SK-N-SH (cell line): Measurements from ENCODE around the gene PARD6A. TPM values are rescaled to one million over a fixed set of nuclear protein-coding genes. Genes with fewer than 3 reads are reported as not detected.

Experiments
- CTCF ChIA-PET: fragments of 300-600, 350-600 bp; formaldehyde crosslinking; extraction: SDS; loops from one replicate; lab custom pipeline; 2021; lab: Yijun Ruan, JAX
- POLR2A ChIA-PET: fragments of 350-600 bp; sonication (Branson Sonifier 250); formaldehyde crosslinking; extraction: SDS; loops from one replicate; lab custom pipeline; 2020; ENCODE audit warnings: antibody characterized with exemption, inconsistent platforms; lab: Yijun Ruan, JAX
- DNase-seq: peaks from one replicate; pipeline ENCODE4 v3.0.0; 2012
- H2AFZ ChIP-seq: fragments of 200-600 bp; sonication (generic); 2 replicates; pipeline ENCODE4 v1.8.1; 2016; ENCODE audit warnings: antibody characterized with exemption, mild to moderate bottlenecking, low read depth
- H3F3A ChIP-seq: fragments of 200-600 bp; sonication (generic); replicated peaks from 2 replicates; pipeline ENCODE3; 2016; ENCODE audit warnings: antibody characterized with exemption, mild to moderate bottlenecking; ENCODE audit not compliant: insufficient read depth
- H3K27ac ChIP-seq, 2 experiments: fragments of 200-500 bp in 1 of 2; fragments of 200-600 bp in 1 of 2; sonication (Bioruptor generic) in 1 of 2; sonication (generic), shearing (Covaris generic) in 1 of 2; 2 replicates each; pipeline versions ENCODE4 v1.5.1 to v1.6.1; 2014 to 2016; ENCODE audit warnings: low read depth in 2 of 2, inconsistent platforms in 1 of 2, low read length in 1 of 2, mild to moderate bottlenecking in 1 of 2, mixed read lengths in 1 of 2
- H3K27me3 ChIP-seq: fragments of 200-600 bp; sonication (generic), shearing (Covaris generic); 2 replicates; pipeline ENCODE4 v1.6.1; 2016; ENCODE audit warnings: mixed run types; ENCODE audit not compliant: insufficient read depth
- H3K36me3 ChIP-seq, 2 experiments: fragments of 200-500 bp in 1 of 2; fragments of 200-600 bp in 1 of 2; sonication (Bioruptor generic) in 1 of 2; sonication (generic) in 1 of 2; replicated peaks in 1 of 2; 2 replicates each; pipeline versions ENCODE3 to v1.5.1; 2014 to 2016; ENCODE audit warnings: low read length in 1 of 2, mild to moderate bottlenecking in 1 of 2; ENCODE audit not compliant: insufficient read depth in 2 of 2, control insufficient read depth in 1 of 2
- H3K4me1 ChIP-seq, 2 experiments: fragments of 200-500 bp in 1 of 2; fragments of 200-600 bp in 1 of 2; sonication (Bioruptor generic) in 1 of 2; sonication (generic), shearing (Covaris generic) in 1 of 2; 2 replicates each; pipeline versions ENCODE4 v1.5.1 to v1.6.1; 2014 to 2016; ENCODE audit warnings: low read depth in 1 of 2, low read length in 1 of 2, mixed run types in 1 of 2; ENCODE audit not compliant: insufficient read depth in 2 of 2, control insufficient read depth in 1 of 2
- H3K4me2 ChIP-seq: fragments of 200-600 bp; sonication (generic), shearing (Covaris generic); 2 replicates; pipeline ENCODE4 v1.6.1; 2017; ENCODE audit warnings: mixed run types
- H3K4me3 ChIP-seq, 2 experiments: fragments of 200-500 bp in 1 of 2; fragments of 200-600 bp in 1 of 2; sonication (Bioruptor generic) in 1 of 2; sonication (generic), shearing (Covaris generic) in 1 of 2; 2 replicates each; pipeline versions ENCODE4 v1.5.1 to v1.8.1; 2014 to 2016; ENCODE audit warnings: low read depth in 2 of 2, inconsistent platforms in 1 of 2, low read length in 1 of 2, mild to moderate bottlenecking in 1 of 2, mixed read lengths in 1 of 2, moderate library complexity in 1 of 2
- H3K79me2 ChIP-seq: fragments of 200-600 bp; sonication (generic); 2 replicates; pipeline ENCODE4 v1.8.1; 2017; ENCODE audit warnings: mild to moderate bottlenecking; ENCODE audit not compliant: insufficient read depth
- H3K9ac ChIP-seq: fragments of 200-600 bp; sonication (generic); 2 replicates; pipeline ENCODE4 v1.6.1; 2017; ENCODE audit warnings: mixed run types
- H3K9me2 ChIP-seq: fragments of 200-600 bp; sonication (generic); 2 replicates; pipeline ENCODE4 v1.6.1; 2017; ENCODE audit warnings: mixed run types
- H3K9me3 ChIP-seq: fragments of 200-600 bp; sonication (generic); 2 replicates; pipeline ENCODE4 v1.6.1; 2017; ENCODE audit warnings: mixed run types, mild to moderate bottlenecking, moderate library complexity
- H4K20me1 ChIP-seq: fragments of 200-600 bp; sonication (generic); 2 replicates; pipeline ENCODE4 v1.6.1; 2017; ENCODE audit warnings: mild to moderate bottlenecking, mixed run types; ENCODE audit not compliant: insufficient read depth
- CHD2 ChIP-seq: fragments of 150-350 bp; IDR thresholded peaks from 2 replicates; pipeline ENCODE4 v1.6.1; 2018; ENCODE audit warnings: low read length; ENCODE audit not compliant: partially characterized antibody
- ELF1 ChIP-seq: IDR thresholded peaks from 2 replicates; pipeline ENCODE4 v1.4.0; 2012
- EZH2phosphoT487 ChIP-seq: fragments of 200-600 bp; sonication (generic); IDR thresholded peaks from 2 replicates; pipeline ENCODE4 v1.6.1; 2017; ENCODE audit warnings: low read depth, mixed run types, mild to moderate bottlenecking, antibody characterized with exemption, moderate library complexity, borderline replicate concordance
- FOXM1 ChIP-seq: IDR thresholded peaks from 2 replicates; pipeline ENCODE4 v1.4.0; 2012; ENCODE audit warnings: low read depth, mild to moderate bottlenecking
- GATA2 ChIP-seq: sonication (generic); formaldehyde crosslinking; IDR thresholded peaks from 2 replicates; pipeline ENCODE4 v1.5.0; 2020; ENCODE audit warnings: mild to moderate bottlenecking, missing genetic modification reagents
- JUND ChIP-seq: IDR thresholded peaks from 2 replicates; pipeline ENCODE4 v1.4.0; 2012
- MEF2A ChIP-seq: IDR thresholded peaks from 2 replicates; pipeline ENCODE4 v1.4.0; 2012; ENCODE audit warnings: low read depth, borderline replicate concordance
- MXI1 ChIP-seq: IDR thresholded peaks from 2 replicates; pipeline ENCODE4 v1.6.1; 2012; ENCODE audit warnings: mild to moderate bottlenecking, low read depth, low read length, improper control_type of control experiment
- NRF1 ChIP-seq: IDR thresholded peaks from 2 replicates; pipeline ENCODE4 v1.6.1; 2012; ENCODE audit warnings: low read depth, mild to moderate bottlenecking, low read length
- PBX3 ChIP-seq: IDR thresholded peaks from 2 replicates; pipeline ENCODE4; 2012
- POLR2AphosphoS5 ChIP-seq: IDR thresholded peaks from 2 replicates; pipeline ENCODE4 v1.6.1; 2012; ENCODE audit warnings: low read depth, low read length
- REST ChIP-seq: IDR thresholded peaks from 2 replicates; pipeline ENCODE4 v1.6.1; 2012; ENCODE audit warnings: mild to moderate bottlenecking, low read depth, low read length, moderate library complexity
- SIN3A ChIP-seq: IDR thresholded peaks from 2 replicates; pipeline ENCODE4 v1.6.1; 2012; ENCODE audit warnings: low read depth, mild to moderate bottlenecking, low read length, moderate library complexity, borderline replicate concordance
- SMC3 ChIP-seq: IDR thresholded peaks from 2 replicates; pipeline ENCODE4 v1.6.1; 2012; ENCODE audit warnings: low read depth, low read length, improper control_type of control experiment
- TEAD4 ChIP-seq: IDR thresholded peaks from 2 replicates; pipeline ENCODE4 v1.4.0; 2012; ENCODE audit warnings: mild to moderate bottlenecking, borderline replicate concordance; ENCODE audit not compliant: insufficient read depth
- USF1 ChIP-seq: IDR thresholded peaks from 2 replicates; pipeline ENCODE4 v1.4.0; 2012; ENCODE audit warnings: low read depth, borderline replicate concordance
- USF2 ChIP-seq: fragments of 150-350 bp; IDR thresholded peaks from 2 replicates; pipeline ENCODE4 v1.6.1; 2017; ENCODE audit warnings: antibody characterized with exemption, low read length, low read depth, borderline replicate concordance
- ZBTB33 ChIP-seq: IDR thresholded peaks from 2 replicates; pipeline ENCODE4 v1.4.0; 2012; ENCODE audit warnings: low read depth, borderline replicate concordance
- WGBS: methylation state at CpG from one replicate; pipeline ENCODE4 v1.1.6; 2017; ENCODE audit warnings: low lambda C conversion rate; 5-methylcytosine and 5-hydroxymethylcytosine counted together
- polyA plus RNA-seq, 3 experiments: library from polyadenylated mRNA; depleted of rRNA; stranded (reverse); fragments of >200 nt; gene quantifications; 2 replicates each; pipeline ENCODE4 v1.2.3, GENCODE V29; 2012

PARD6A gene
- polyA plus RNA-seq, 1 of the 3 experiments (the other 2 are of a cell fraction) = 9.0 TPM

GRCh38 chr16:67679935-67680897, 19.5 kb downstream of the PARD6A start:
- ChIA-PET CTCF (interaction anchor here (0.8 to 4.2 kb wide), 5 partner anchors 7 to 136 kb away, joined by 3 to 23 read pairs (median 4); no protein-coding TSS in a partner anchor), POLR2A (no interaction called here)
- WGBS = 89% methylated on average over 10 of the region's 10 CpGs
- no peaks in the 10 kb centered on the region for H3K79me2 ChIP-seq
- no peaks in the 10 kb centered on the region for H3K27me3 ChIP-seq
- no peaks in the 10 kb centered on the region for H4K20me1 ChIP-seq
- H3K27ac ChIP-seq = no peak overlapping the region
- H3K36me3 ChIP-seq = peaks cover 19 to 21% of the 10 kb centered on the region in 2 experiments
- DNase-seq = no peak
- no peak overlapping the region for H3K9ac ChIP-seq
- TF ChIP-seq REST = no peak
- no peak for TF ChIP-seq GATA2
- no peak for TF ChIP-seq EZH2phosphoT487
- TF ChIP-seq PBX3 = no peak
- H3K4me3 ChIP-seq = no peak overlapping the region
- no peaks in the 10 kb centered on the region for H3F3A ChIP-seq
- no peaks in the 10 kb centered on the region; a peak in 1 of 4 replicates for H3K4me1 ChIP-seq
- H3K4me2 ChIP-seq = no peak overlapping the region
- no peaks in the 10 kb centered on the region for H3K9me2 ChIP-seq
- H2AFZ ChIP-seq = no peak overlapping the region
- no peaks in the 10 kb centered on the region for H3K9me3 ChIP-seq

GRCh38 chr16:67683767-67684166, 23.0 kb downstream of the PARD6A start:
- Histone ChIP-seq H3K79me2 (no peaks in the 10 kb centered on the region), H3K36me3 (peaks cover 10 to 20% of the 10 kb centered on the region in 2 experiments), H4K20me1 (no peaks in the 10 kb centered on the region), H3K4me3 (no peak overlapping the region), H3K4me1 (no peaks in the 10 kb centered on the region), H3F3A (peaks cover 4% of the 10 kb centered on the region), H3K9me3 (no peaks in the 10 kb centered on the region), H2AFZ (no peak overlapping the region), H3K27ac (no peak overlapping the region), H3K27me3 (no peaks in the 10 kb centered on the region), H3K9ac (no peak overlapping the region), H3K4me2 (no peak overlapping the region), H3K9me2 (no peaks in the 10 kb centered on the region)
- ChIA-PET POLR2A (interaction anchor here (0.6 kb wide), 1 partner anchor 13 kb away, joined by 4 read pairs; no protein-coding TSS in a partner anchor), CTCF (interaction anchor here (1.4 to 4.2 kb wide), 2 partner anchors 11 to 16 kb away, joined by 3 to 23 read pairs; no protein-coding TSS in a partner anchor)
- no peak for DNase-seq
- WGBS = 86% methylated on average over 4 of the region's 4 CpGs
- no peak for TF ChIP-seq MEF2A
- TF ChIP-seq SMC3 = no peak
- TF ChIP-seq FOXM1 = no peak
- no peak for TF ChIP-seq ELF1
- no peak for TF ChIP-seq SIN3A
- TF ChIP-seq POLR2AphosphoS5 = no peak
- TF ChIP-seq CHD2 = no peak
- TF ChIP-seq TEAD4 = no peak
- TF ChIP-seq USF2 = no peak
- no peak for TF ChIP-seq ZBTB33
- no peak for TF ChIP-seq JUND
- no peak for TF ChIP-seq MXI1
- no peak for TF ChIP-seq EZH2phosphoT487
- no peak for TF ChIP-seq USF1
- no peak for TF ChIP-seq NRF1
